ENCODE results near the gene SPG21.

SPG21 gene

DNA sequence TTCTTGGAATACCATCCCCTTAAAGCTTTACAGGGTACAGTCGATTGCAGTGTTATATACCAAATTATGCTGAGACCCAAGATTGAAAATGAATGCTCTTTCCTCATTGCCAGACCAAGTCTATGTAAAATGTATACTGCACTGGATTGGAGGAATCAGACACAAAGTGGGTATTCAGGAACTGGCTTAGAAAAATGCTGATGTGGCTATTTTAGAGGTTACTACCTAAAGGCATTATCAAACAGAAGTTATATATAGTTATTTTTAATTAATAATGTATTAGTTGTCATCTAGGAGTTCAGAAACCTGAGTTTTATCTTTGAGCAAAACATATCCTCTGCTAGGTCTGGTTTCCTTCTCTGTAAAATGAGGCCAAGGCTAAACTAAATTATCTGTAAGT is 3.6 kb upstream of the SPG21 start:
- ATAC-seq (ENCODE audit: insufficient read depth, low read depth) (no peak), DNase-seq (no peak)
- Histone ChIP-seq H2AFZ (ENCODE audit: low read depth, low read length) (0 out of 2 replicates have a peak overlapping the region, but pooled peaks have one; percentile 5), H3K9ac (ENCODE audit: low read depth, low read length) (no peak overlapping the region), H3K9me3 (ENCODE audit: insufficient read depth, low read length, severe bottlenecking) (no peaks in the 10 kb centered on the region), H3K36me3 (ENCODE audit: insufficient read depth, low read length) (no peaks in the 10 kb centered on the region), H3K4me3 (ENCODE audit: low read depth in 1 of 2, low read length in 2 of 2) (no peak overlapping the region), H3K4me1 (ENCODE audit: insufficient read depth, low read length) (peaks cover 16% of the 10 kb centered on the region), H3K4me2 (ENCODE audit: insufficient read depth, low read length) (no peak overlapping the region), H3K79me2 (ENCODE audit: insufficient read depth, low read length) (peaks cover 12% of the 10 kb centered on the region), H3K27me3 (ENCODE audit: insufficient read depth, low read length, poor library complexity) (no peaks in the 10 kb centered on the region), H3K27ac (ENCODE audit: low read length) (no peak overlapping the region), H4K20me1 (ENCODE audit: insufficient read depth, low read length) (no peaks in the 10 kb centered on the region)
- TF ChIP-seq EZH2 (IDR thresholded peaks at IDR 0.05; ENCODE audit: borderline replicate concordance, low read depth, low read length, severe bottlenecking) = no peak
- TF ChIP-seq, protein P1, sequence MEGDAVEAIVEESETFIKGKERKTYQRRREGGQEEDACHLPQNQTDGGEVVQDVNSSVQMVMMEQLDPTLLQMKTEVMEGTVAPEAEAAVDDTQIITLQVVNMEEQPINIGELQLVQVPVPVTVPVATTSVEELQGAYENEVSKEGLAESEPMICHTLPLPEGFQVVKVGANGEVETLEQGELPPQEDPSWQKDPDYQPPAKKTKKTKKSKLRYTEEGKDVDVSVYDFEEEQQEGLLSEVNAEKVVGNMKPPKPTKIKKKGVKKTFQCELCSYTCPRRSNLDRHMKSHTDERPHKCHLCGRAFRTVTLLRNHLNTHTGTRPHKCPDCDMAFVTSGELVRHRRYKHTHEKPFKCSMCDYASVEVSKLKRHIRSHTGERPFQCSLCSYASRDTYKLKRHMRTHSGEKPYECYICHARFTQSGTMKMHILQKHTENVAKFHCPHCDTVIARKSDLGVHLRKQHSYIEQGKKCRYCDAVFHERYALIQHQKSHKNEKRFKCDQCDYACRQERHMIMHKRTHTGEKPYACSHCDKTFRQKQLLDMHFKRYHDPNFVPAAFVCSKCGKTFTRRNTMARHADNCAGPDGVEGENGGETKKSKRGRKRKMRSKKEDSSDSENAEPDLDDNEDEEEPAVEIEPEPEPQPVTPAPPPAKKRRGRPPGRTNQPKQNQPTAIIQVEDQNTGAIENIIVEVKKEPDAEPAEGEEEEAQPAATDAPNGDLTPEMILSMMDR (IDR thresholded peaks at IDR 0.05; ENCODE audit: borderline replicate concordance, extremely low read depth, low read length, poor library complexity, severe bottlenecking) = no peak

DNA sequence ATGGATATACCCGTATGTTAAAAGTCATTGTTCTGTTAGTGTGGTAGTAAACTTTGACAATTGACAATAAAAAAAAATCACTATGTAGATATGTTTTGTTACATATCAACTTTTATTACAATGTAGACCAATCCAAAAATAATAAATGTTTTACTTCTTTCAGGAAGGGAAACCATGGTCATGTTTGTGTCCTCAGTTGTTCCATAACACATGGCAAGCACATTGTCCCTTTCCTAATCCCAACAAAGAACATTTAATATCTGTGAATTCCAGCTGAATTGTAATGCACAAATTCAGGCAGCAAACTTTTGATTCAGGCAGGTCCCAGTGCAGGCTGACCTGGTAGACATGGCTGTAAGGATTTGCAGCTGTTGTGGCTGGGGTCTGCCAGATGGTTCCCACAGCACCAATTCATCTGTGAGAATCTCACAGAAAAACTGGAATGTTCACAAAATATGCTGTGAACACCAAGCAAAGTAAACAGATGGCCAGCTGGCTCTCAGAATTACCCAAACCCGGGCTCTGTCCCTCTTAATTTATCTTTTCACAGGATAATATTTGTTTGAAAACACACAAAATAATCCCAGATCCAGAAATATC is 1.9 kb upstream of the SPG21 start:
- Histone ChIP-seq H3K4me2 (ENCODE audit: insufficient read depth, low read length) (no peak overlapping the region), H3K36me3 (ENCODE audit: insufficient read depth, low read length) (0 out of 2 replicates have a peak, but pooled peaks cover 3% of the 10 kb centered on the region), H3K27ac (ENCODE audit: low read length) (no peak overlapping the region), H4K20me1 (ENCODE audit: insufficient read depth, low read length) (no peaks in the 10 kb centered on the region), H2AFZ (ENCODE audit: low read depth, low read length) (no peak overlapping the region), H3K79me2 (ENCODE audit: insufficient read depth, low read length) (peaks cover 23% of the 10 kb centered on the region), H3K27me3 (ENCODE audit: insufficient read depth, low read length, poor library complexity) (no peaks in the 10 kb centered on the region), H3K4me1 (ENCODE audit: insufficient read depth, low read length) (peaks cover 33% of the 10 kb centered on the region), H3K9ac (ENCODE audit: low read depth, low read length) (no peak overlapping the region), H3K9me3 (ENCODE audit: insufficient read depth, low read length, severe bottlenecking) (no peaks in the 10 kb centered on the region), H3K4me3 (ENCODE audit: low read depth in 1 of 2, low read length in 2 of 2) (no peak overlapping the region)
- DNase-seq = no peak
- TF ChIP-seq, protein P1 (IDR thresholded peaks at IDR 0.05; ENCODE audit: borderline replicate concordance, extremely low read depth, low read length, poor library complexity, severe bottlenecking) = no peak
- TF ChIP-seq EZH2 (IDR thresholded peaks at IDR 0.05; ENCODE audit: borderline replicate concordance, low read depth, low read length, severe bottlenecking) = no peak
- no peak for ATAC-seq (ENCODE audit: insufficient read depth, low read depth)

DNA sequence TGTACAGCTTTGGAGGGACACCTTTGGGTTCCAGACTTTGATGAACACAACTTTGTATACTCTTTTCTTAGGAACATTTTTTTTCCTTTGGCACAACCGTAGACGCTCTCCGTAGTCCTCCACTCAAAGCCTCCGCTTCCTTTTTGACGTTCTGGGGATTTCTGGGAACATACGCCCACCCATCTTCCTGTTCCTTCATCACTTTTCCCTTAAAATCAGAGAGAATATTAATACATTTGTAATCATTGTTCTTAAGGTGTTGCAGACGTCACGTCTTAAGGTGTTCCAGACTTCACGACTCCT is 405 bp upstream of the SPG21 start:
- TF ChIP-seq, protein P1 (IDR thresholded peaks at IDR 0.05; ENCODE audit: borderline replicate concordance, extremely low read depth, low read length, poor library complexity, severe bottlenecking) = no peak
- TF ChIP-seq EZH2 (IDR thresholded peaks at IDR 0.05; ENCODE audit: borderline replicate concordance, low read depth, low read length, severe bottlenecking) = no peak
- H3K9ac ChIP-seq (ENCODE audit: low read depth, low read length) = peak overlapping the region; percentile 77
- peak overlapping the region; percentile 70 to 72; a peak in 3 of 4 replicates for H3K4me3 ChIP-seq (ENCODE audit: low read depth in 1 of 2, low read length in 2 of 2)
- 0 out of 2 replicates have a peak, but pooled peaks cover 3% of the 10 kb centered on the region for H3K36me3 ChIP-seq (ENCODE audit: insufficient read depth, low read length)
- peaks cover 29% of the 10 kb centered on the region for H3K79me2 ChIP-seq (ENCODE audit: insufficient read depth, low read length)
- peaks cover 33% of the 10 kb centered on the region for H3K4me1 ChIP-seq (ENCODE audit: insufficient read depth, low read length)
- DNase-seq (no peak), ATAC-seq (ENCODE audit: insufficient read depth, low read depth) (no peak)
- no peaks in the 10 kb centered on the region for H3K9me3 ChIP-seq (ENCODE audit: insufficient read depth, low read length, severe bottlenecking)
- no peaks in the 10 kb centered on the region for H3K27me3 ChIP-seq (ENCODE audit: insufficient read depth, low read length, poor library complexity)
- peak overlapping the region; percentile 67 for H3K27ac ChIP-seq (ENCODE audit: low read length)
- no peaks in the 10 kb centered on the region for H4K20me1 ChIP-seq (ENCODE audit: insufficient read depth, low read length)
- peak overlapping the region; percentile 96 for H2AFZ ChIP-seq (ENCODE audit: low read depth, low read length)
- H3K4me2 ChIP-seq (ENCODE audit: insufficient read depth, low read length) = peak overlapping the region; percentile 83

All from DND-41 (cell line).